ENCODE data around the gene FDXR.
"Not testable (repeated sequence)": the region's sequence is repeated elsewhere in the genome, so short reads cannot be mapped to it uniquely, and the experiment has no call there.

FDXR gene, protein sequence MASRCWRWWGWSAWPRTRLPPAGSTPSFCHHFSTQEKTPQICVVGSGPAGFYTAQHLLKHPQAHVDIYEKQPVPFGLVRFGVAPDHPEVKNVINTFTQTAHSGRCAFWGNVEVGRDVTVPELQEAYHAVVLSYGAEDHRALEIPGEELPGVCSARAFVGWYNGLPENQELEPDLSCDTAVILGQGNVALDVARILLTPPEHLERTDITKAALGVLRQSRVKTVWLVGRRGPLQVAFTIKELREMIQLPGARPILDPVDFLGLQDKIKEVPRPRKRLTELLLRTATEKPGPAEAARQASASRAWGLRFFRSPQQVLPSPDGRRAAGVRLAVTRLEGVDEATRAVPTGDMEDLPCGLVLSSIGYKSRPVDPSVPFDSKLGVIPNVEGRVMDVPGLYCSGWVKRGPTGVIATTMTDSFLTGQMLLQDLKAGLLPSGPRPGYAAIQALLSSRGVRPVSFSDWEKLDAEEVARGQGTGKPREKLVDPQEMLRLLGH

DNA sequence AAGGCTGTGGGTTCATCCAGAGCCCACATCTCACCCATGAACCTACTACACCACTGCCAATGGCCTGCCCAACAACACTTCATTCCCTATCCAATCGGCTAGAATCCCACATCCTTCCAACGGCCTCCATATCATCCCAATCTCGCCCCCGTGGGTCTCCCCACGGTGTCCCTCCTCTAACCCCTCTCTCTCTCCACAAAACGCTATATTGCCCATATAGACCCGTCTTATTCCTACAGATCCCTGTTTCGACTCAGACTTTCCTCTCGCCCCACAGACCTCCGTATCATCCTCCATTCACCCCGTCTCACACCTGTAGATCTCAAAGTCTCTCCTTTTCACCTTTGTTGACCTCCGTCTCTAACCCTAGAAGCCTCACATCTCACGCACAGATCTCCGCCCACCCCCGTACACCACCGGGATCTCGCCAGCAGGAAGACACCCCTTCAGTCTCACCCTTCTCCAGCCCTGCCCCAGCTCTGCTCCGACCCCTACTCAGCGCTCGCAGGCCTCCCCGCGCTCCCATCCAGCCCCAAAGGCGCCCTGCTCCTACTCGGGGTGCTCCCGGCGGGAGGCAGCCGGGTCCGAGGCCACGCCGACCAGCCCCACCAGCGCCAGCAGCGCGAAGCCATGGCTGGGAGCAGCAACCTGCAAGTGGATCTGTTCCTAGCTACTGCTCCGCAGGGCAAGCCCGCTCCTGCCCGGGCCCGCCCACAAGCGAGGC, at the start of gene FDXR:
Gene FDXR (minus strand): TSS at position 682 of the 724 bp plus-strand sequence. CDS start 50 bp downstream, at position 632.
- no peak for DNase-seq (ENCODE audit: low read depth)

DNA sequence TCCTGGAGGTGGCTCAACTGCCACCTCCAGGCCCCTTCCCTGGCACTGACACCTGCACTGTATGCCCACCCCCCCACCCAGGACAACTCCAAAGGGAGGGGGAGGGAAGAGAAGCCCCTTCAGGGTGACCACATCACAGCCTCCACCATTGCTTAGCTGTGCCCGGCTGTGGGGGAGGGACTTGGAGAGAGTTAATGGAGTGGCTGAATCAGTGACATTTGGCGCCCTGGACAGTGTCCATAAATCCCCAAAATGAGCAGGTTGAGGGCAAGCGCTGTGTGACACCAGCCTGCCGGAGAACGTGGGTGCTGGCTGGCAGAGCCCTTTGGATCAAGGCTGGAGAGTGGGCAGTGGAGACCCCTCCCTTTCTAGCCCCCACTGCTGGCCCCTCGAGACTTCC, 49.4 kb upstream of the FDXR start:
- no peak for DNase-seq (ENCODE audit: low read depth)

DNA sequence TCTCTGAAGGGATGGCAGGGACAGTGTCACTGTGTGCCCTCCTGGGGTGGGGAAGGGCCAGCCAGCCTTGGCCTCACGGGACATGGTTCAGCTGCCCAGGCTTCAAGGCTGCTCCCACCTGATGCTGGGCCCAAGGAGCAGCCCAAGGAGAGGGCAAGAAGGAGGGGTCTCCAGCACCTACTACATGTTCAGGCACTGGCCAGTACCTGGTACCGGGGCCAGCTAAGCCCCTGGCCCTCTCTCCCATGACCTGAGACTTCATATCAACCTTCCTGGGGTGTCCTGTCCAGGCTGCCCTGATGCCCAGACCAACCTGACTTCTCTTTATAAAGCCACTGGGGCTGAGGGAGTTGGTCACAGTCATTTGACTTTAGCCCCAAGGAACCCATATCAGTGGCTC, 49.0 kb upstream of the FDXR start:
- DNase-seq (ENCODE audit: low read depth) = no peak

DNA sequence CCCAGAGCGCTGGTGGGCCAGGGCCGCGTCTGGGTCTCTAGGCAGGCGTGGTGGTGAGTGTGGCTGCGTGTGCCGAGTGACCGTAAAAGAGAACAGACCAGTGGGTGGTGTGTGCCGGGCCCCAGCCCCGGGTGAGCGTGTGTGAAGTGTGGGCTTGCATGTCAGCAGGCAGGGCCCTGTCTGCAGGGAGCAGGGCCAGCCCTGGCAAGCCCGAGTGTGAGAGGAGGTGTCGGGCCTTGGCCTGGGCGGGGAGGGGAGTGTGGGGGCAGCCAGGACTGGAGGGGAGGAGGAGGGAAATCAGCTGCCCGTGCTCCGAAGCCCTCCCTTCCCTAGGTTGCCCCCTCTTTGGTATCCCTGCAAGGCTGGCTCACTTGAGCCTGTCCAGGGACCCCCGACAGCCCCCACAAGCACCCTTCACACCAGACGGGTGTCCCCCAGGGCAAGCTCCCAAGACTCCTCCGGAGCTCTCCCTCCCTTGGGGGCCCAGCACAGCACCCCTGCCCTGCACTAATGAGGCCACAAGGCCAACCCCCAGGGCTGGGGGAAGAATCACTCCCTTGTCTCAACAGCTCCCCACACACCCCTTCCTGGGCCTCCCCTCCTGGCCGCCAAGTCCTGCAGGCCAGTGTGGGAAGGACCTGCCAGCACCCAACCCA, 48.4 kb upstream of the FDXR start:
- DNase-seq (ENCODE audit: low read depth) = no peak

DNA sequence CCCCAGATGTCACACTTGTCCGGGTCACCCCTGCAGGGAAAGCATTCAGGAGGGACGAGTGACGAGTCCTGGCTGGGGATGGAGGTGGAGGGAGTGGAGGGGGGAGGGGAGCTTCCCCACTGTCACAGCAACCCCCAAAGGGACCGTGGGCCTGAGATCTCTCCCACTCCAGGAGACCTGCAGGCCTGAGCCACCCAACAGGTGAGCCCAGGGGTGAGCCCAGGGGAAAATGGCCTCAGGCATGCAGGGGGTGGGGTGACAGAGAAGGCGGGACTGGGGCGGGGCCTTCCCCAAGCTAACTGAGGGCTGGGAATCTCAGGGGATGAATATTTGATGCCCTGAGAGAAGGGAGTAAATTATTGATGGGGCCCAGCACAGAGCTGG, 47.8 kb upstream of the FDXR start:
- no peak for DNase-seq (ENCODE audit: low read depth)

DNA sequence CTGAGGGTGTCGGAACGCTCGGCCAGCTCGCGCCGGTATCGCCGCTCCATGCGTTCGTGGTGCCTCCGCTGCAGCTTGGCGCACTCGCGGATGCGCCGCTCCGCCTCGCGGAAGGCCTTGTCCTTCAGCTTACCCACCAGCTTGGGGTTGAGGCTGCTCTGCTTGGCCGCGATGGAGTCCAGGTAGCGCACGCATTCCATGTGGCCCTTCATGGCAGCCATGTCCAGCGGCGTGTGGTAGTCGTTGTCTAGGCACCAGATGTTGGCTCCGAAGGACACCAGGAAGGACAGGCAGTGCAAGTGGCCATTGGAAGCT, 47.5 kb upstream of the FDXR start:
- no peak for DNase-seq (ENCODE audit: low read depth)

DNA sequence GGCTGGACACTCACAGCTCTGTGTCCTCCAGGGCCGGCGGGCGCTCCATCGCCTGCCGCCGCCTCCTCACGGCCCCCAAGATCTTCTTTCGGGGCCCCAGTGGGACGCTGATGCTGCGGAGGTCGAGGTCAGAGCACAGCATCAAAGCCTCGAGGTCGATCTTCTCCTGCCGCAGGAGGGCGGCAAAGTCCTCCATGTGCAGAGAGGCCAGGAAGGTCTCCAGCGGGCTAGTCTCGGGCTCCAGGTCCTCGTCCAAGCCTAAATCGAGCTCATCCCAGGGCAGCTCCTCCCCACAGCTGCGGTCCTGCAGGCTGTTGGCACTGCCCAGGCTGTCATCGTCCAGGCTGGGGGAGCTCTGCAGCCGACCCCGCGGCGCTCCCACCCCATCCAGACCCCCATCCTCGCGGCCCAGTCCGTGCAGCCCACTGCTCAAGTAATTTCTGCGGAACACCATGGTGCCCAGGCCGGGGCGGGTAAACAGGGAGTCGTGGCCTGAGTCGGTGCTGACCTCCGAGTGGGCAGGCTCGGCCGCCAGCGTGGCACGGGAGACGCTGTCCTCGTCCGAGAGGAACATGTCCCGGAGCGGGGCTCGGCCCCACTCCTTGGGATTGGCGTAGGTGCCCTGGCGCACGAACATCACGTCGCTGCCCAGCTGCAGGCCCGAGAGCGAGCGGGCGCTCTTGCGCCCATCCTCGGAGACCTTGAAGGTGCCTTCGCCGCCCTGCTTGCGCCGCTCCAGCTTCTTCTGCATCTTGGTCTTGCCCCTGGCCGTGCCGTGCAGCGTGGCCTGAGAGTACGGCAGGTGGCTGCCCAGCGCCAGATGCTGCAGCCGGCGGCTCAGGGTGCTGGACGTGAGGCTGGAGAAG, 46.9 kb upstream of the FDXR start:
- no peak for DNase-seq (ENCODE audit: low read depth)

DNA sequence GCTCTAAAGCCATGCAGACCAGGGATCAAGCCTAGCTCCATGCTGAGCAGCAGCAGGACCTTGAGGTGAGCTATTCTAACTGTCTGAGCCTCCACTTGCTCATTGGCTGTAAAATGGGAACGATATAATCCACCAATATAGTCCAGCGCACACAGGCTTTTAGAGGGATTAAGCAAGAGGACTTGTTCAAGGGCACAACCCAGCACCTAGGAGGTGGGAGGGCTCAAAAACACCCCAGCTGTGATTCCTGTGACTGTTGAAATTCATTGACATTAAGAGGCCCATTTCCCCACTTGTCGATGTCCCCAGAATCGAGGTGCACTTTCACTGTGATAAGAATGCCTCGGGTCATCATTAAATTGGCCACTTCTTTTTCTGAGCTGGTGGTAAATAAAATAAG, 46.1 kb upstream of the FDXR start:
- no peak for DNase-seq (ENCODE audit: low read depth)

DNA sequence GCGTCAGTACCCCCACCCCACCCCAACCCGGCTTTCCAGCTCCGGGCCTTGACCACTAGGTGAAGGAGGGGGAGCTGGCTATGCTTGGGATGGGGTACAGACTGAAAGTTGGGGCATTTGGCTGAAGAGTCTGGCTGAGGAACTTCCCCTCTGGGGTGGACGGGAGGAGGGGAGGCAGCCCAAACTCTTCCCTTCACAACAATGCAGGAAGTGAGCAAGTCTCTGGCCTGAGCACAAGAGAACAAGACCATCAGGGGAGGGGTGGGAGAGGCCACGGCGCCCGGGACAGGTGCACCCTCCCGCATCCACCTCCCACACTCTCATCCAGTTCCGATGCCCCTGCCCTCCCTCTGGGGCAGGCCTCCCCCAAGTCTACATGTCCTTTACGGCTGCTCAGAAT, 44.6 kb upstream of the FDXR start:
- DNase-seq (ENCODE audit: low read depth) = no peak

DNA sequence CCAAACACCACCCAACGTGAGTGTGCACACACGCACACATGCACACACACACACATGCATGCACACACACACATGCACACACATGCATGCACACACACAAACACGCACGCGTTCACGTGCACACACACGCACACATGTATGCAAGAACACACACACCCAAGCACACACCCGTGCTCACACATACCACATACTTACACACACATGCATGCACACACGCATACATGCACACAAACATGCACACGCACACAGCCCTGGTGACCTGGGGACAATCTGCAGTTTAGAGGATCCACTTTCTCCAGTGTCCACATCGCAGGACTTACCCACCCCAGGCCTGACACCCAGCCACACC, 44.0 kb upstream of the FDXR start:
- DNase-seq (ENCODE audit: low read depth) = no peak

DNA sequence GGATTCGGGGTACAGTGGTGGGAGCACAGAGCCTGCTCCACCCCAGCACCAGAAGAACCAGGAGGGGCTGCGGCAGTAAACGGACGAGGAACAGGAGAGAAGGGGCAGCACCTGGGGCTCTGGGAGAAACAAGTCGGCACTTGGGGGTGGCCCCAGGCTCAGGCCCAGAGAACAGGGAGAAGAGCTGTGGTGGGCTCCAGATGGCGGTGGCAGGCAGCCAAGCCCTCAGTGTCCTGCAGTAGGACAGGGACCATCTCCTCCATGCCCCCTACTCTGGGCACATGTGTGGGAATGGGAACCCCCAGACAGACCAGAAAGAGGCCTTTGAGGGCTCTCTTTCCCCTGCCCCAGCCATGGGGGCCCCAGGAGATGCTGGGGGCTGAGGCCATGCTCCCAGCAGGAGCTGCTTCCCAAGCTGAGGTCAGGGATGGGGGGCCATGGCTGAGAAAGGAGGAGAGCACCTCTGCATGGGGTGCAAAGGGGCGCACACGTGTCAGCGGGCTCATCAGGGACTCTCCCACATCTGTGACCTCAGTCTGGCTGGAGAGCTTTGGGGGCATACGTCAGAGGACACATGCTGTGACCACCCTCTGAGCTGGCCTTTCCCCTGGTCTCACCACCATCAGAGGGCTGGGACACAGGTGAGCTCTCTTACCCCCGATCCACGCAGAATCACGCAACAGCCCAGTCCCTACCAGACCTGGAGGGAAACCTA, 43.5 kb upstream of the FDXR start:
- no peak for DNase-seq (ENCODE audit: low read depth)

DNA sequence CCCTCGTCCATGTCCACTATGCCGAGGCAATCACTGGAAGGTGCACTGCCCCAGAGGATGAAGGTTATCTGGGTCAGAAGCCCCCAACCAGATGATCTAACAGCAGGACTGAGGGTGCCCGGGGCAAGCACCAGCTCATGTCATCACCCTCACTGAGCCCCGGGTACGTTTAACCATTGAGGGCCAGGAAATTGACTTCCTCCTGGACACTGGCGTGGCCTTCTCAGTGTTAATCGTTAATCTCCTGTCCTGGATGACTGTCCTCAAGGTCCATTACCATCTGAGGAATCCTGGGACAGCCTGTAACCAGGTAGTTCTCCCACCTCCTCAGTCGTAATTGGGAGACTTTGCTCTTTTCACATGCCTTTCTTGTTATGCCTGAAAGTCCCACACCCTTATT, 38.6 kb upstream of the FDXR start:
- not testable (repeated sequence) for DNase-seq (ENCODE audit: low read depth)

DNA sequence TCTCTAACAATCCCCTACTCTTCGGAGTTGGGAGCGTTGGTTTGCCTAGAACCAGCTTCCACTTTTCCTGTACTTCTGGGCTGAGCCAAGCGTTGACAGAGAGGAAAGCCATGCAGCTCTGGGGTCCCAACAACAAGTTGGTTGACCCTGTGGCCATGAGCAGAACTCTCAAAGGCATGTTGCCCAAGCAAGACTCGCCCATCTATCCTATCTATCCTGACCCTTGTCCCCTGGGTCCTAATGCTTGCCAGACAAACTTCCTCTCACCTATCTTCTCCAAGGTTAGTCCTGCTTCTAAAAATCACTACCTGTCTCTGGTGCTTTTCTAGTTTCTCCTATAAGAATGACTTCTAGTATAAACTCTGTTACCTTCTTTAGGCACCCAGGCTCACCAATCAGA, 36.3 kb upstream of the FDXR start:
- DNase-seq (ENCODE audit: low read depth) = not testable (repeated sequence)

DNA sequence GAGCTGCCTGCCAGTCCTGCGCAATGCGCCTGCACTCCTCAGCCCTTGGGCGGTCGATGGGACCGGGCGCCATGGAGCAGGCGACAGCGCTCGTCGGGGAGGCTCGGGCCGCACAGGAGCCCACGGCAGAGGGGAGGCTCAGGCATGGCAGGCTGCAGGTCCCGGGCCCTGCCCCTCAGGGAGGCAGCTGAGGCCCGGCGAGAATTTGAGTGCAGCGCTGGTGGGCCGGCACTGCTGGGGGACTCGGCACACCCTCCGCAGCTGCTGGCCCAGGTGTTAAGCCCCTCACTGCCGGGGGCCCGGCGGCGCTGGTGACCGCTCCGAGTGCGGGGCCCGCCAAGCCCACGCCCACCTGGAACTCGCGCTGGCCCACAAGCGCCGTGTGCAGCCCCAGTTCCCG, 34.2 kb upstream of the FDXR start:
- no peak for DNase-seq (ENCODE audit: low read depth)

DNA sequence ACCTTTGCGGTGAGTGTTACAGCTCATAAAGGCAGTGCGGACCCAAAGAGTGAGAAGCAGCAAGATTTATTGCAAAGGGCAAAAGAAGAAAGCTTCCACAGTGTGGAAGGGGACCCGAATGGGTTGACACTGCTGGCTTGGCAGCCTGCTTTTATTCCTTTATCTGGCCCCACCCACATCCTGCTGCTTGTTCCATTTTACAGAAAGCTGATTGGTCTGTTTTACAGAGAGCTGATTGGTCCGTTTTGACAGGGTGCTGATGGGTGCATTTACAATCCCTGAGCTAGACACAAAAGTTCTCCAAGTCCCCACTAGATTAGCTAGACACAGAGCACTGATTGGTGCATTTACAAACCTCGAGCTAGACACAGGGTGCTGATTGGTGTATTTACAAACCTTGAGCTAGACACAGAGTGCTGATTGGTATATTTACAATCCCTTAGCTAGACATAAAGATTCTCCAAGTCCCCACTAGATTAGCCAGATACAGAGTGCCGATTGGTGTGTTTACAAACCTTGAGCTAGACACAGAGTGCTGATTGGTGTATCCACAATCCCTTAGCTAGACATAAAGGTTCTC, 33.5 kb upstream of the FDXR start:
- DNase-seq (ENCODE audit: low read depth) = not testable (repeated sequence)

DNA sequence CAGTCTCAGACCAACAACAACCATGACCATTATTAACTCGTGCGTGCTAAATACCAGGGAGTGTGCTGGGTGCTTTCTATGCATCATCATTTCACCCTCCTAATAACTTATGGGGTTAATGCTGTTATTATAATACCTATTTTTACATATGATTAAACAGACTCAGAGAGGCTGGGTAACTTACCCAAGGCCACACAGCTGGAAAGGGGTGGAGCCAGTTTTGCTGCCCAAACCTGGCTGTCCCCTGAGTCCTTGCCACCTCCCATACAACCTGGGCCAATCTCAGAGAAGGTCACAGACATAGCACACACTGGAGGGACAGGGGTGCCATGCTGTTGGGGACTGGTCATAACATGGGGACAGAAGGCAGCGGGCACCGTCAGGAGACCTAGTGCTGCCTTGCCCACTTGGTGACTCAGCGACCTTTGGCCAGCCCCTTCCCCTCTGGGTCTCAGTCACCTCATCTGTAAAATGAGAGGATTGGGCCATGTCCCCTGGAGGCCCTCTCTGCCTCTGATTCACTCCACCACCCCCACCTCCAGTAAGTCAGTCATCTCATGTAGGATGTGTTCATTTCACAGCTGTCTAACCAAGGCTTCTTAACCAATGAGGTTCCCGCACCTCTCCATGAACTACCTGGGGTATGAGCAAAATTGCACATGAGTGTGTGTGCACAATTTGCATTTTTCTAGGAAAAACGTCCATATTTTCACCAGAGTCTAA, 32.1 kb upstream of the FDXR start:
- DNase-seq (ENCODE audit: low read depth) = no peak

DNA sequence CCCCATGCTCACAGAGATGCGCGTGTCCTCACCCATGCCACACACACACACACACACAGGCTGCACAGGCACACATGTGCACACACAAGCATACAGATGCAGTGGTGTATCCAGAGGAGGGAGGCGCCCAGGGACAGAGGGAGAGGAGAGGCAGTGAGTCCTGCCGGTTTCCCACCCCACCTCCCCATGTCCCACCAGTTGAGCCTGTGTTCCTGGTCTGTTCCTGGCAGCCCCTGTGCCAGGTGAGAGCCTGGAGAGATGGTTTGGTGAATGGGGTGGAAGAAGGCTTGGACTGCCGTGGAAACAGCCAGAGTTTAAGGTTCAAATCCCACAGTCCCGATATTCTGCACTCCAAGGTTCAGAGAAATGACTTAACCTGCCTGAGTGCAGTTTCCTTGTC, 30.9 kb upstream of the FDXR start:
- DNase-seq (ENCODE audit: low read depth) = no peak

DNA sequence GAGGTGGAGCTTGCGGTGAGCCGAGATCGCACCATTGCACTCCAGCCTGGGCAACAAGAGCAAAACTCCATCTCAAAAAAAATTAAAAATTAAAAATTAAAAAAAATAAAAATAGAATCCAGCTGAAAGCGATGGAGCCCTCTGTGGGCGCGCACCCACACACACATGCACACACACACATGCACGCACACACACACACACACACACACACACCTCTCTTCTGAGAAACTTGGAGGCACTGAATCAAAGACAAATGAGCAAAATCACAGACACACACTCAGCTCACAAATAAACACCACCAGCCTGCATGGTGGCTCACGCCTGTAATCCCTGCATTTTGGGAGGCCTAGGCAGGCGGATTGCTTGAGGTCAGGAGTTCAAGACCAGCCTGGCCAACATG, 30.2 kb upstream of the FDXR start:
- DNase-seq (ENCODE audit: low read depth) = no peak

DNA sequence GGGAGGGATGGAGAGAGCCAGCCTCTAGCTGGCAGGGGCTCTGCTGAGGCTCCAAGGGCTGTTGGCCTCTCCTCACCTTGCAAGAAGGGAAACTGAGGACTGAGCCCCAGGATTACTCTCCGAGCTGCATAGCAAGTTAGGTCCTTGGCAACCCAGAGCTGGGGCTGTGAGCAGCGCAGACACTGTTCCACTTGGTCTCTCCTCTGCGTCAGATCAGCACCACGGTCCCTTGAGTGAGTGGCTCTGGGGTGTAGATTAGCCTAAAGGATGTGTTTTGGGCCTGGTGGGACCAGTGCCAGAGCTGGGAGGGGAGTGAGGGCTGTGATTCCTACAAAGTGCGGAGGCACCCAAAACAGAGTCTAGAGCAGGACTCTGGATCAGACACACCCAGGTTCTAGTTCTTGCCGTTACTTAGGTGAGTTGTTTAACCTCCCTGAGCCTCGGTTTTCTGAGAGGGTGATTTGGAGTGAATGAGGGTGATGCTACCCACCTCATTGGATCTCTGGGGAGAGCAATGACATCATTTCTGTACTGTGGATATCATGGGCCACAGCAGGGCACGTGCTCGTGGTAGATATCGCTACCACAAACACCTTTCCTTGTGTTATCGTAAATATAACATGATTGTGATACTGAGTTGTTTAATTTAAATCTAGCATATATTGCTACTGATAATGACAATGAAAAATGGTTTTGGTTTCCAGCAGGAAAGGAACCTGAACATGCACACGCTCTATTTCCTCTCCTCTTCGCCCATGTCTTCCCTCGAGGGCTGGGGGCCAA, 28.8 kb upstream of the FDXR start:
- no peak for DNase-seq (ENCODE audit: low read depth)

DNA sequence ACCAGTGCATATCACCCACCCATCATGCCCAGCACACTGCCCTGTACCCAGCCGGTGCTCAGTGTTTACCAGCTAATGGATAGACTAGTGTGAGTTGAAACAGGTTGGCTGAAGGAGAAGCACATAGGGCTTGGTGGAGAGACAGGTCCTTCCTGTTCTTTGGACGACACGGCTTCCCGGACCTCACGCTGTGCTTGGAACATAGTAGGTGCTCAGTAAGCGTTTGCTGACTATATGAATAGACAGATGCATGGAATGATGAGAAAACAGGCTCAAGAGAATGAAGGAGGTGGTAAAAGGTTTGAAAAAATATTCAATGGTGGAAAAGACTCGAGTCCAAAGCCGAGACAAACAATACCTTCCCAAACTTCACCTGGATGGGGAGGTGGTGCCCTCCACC, 27.4 kb upstream of the FDXR start:
- DNase-seq (ENCODE audit: low read depth) = no peak
